ENCODE results near the gene LRG1. TPM values are rescaled to one million over a fixed set of nuclear protein-coding genes. Genes with fewer than 3 reads are reported as not detected.
"Not testable (repeated sequence)": the region's sequence is repeated elsewhere in the genome, so short reads cannot be mapped to it uniquely, and the experiment has no call there.

LRG1 gene
- total and polyA plus RNA-seq, 2 experiments from 2014 or later, result 6.3 to 9.8 TPM

DNA sequence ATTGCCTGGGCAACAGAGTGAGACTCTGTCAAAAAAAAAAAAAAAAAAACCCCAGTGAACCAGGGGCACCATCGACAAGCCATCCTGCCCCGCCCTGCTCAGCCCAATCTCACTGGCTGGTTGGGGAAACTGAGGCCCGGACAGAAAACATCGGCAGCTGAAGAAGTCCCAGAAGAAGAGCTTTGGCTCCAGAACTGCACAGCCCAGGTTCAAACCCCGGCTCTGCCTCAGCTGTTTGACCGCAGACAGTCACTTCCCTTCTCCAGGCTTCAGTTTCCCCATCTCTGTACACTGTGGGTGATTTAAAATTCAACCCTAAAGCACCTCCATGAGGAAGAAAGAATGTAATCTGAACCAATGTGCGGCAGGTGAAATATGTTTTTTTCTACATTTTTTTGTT is 29.1 kb upstream of the LRG1 start:
- Histone ChIP-seq H3K9me3 (ENCODE audit: low read depth) (no peaks in the 10 kb centered on the region), H3K36me3 (replicated peaks; ENCODE audit: insufficient read depth, low read depth) (no peaks in the 10 kb centered on the region), H3K79me2 (no peaks in the 10 kb centered on the region), H3K4me1 (ENCODE audit: insufficient read depth) (no peaks in the 10 kb centered on the region), H4K20me1 (ENCODE audit: insufficient read depth, poor library complexity, severe bottlenecking) (no peaks in the 10 kb centered on the region), H3K9me2 (replicated peaks; ENCODE audit: insufficient read depth) (no peaks in the 10 kb centered on the region), H3K4me3 (no peak overlapping the region), H3K27me3 (no peaks in the 10 kb centered on the region), H3K27ac (no peak overlapping the region), H2AFZ (no peak overlapping the region), H3K4me2 (no peak overlapping the region)
- no peak for DNase-seq (ENCODE audit: low spot score)
- TF ChIP-seq EZH2phosphoT487 (IDR thresholded peaks at IDR 0.05; ENCODE audit: low read depth, severe bottlenecking, unreplicated experiment), result no peak
- no peak for TF ChIP-seq EZH2 (IDR thresholded peaks at IDR 0.05; ENCODE audit: borderline replicate concordance)
- TF ChIP-seq, protein P1, sequence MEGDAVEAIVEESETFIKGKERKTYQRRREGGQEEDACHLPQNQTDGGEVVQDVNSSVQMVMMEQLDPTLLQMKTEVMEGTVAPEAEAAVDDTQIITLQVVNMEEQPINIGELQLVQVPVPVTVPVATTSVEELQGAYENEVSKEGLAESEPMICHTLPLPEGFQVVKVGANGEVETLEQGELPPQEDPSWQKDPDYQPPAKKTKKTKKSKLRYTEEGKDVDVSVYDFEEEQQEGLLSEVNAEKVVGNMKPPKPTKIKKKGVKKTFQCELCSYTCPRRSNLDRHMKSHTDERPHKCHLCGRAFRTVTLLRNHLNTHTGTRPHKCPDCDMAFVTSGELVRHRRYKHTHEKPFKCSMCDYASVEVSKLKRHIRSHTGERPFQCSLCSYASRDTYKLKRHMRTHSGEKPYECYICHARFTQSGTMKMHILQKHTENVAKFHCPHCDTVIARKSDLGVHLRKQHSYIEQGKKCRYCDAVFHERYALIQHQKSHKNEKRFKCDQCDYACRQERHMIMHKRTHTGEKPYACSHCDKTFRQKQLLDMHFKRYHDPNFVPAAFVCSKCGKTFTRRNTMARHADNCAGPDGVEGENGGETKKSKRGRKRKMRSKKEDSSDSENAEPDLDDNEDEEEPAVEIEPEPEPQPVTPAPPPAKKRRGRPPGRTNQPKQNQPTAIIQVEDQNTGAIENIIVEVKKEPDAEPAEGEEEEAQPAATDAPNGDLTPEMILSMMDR (IDR thresholded peaks at IDR 0.05; ENCODE audit: poor library complexity), result no peak
- 94% methylated on average over 7 of the region's 7 CpGs for WGBS (ENCODE audit: low lambda C conversion rate, missing lambda C conversion rate)

DNA sequence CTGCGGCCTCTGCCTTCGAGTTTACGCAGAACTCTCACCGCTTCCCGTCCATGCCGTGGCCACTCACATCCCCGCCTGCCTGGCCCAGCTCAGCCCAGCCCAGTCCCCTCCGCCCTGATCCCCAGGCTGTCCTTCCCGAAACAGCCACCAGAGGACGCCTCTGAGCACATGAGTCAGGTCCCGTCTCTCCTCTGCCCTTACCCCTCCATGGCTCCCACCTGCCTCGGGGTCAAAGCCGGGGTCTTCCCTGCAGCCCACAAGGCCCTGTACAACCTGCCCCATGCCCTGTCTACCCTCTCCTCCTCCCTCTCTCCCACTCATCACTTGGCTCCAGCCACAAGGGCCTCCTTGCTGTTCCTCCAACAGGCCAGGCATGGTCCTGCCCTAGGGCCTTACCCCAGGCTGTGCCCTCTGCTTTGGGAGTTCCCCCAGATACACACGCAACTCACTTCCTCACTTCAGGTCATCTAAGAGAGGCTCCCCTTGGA is 27.8 kb upstream of the LRG1 start:
- Histone ChIP-seq H2AFZ (no peak overlapping the region), H3K9me3 (ENCODE audit: low read depth) (no peaks in the 10 kb centered on the region), H3K4me3 (no peak overlapping the region), H3K36me3 (replicated peaks; ENCODE audit: insufficient read depth, low read depth) (no peaks in the 10 kb centered on the region), H3K4me1 (ENCODE audit: insufficient read depth) (no peaks in the 10 kb centered on the region), H3K27me3 (no peaks in the 10 kb centered on the region), H3K79me2 (no peaks in the 10 kb centered on the region), H4K20me1 (ENCODE audit: insufficient read depth, poor library complexity, severe bottlenecking) (no peaks in the 10 kb centered on the region), H3K9me2 (replicated peaks; ENCODE audit: insufficient read depth) (no peaks in the 10 kb centered on the region), H3K27ac (no peak overlapping the region), H3K4me2 (no peak overlapping the region)
- TF ChIP-seq EZH2phosphoT487 (IDR thresholded peaks at IDR 0.05; ENCODE audit: low read depth, severe bottlenecking, unreplicated experiment) (no peak), EZH2 (IDR thresholded peaks at IDR 0.05; ENCODE audit: borderline replicate concordance) (no peak)
- TF ChIP-seq, protein P1 (IDR thresholded peaks at IDR 0.05; ENCODE audit: poor library complexity), result peak; percentile 50
- DNase-seq (ENCODE audit: low spot score), result peak; percentile 46
- 72% methylated on average over 14 of the region's 14 CpGs for WGBS (ENCODE audit: low lambda C conversion rate, missing lambda C conversion rate)

DNA sequence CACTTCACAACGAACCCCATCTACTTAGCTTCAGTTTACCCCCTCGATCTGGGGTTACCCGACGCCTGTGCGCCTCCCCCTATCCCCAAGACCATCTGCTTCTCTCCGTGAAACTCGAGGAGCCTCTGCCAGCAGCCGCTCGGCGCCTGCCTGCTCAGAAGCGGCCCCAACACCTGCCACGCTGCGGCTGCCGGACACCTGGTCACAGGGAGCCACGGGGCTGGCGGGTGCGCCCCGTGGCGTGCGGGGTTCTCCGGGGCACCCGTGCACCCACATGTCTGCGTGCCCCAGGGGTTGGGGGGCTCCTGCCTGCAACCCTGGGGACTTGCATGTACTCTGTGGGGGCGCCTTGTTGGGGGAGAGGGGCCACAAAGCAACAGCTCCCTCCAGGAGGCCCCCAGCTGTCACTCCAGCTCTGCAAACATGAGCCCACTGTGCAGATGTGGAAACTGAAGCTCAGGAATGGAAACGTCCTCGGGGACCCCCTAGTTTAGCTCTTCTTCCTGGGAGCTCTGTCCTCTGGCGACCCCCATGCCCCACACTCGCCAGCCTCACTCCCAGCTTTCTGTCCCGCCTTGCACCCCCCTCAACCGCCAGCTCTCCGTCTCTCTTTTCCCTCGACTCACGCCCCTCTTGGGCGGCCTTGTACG is 26.7 kb upstream of the LRG1 start:
- no peak for TF ChIP-seq EZH2 (IDR thresholded peaks at IDR 0.05; ENCODE audit: borderline replicate concordance)
- TF ChIP-seq, protein P1 (IDR thresholded peaks at IDR 0.05; ENCODE audit: poor library complexity), result no peak
- TF ChIP-seq EZH2phosphoT487 (IDR thresholded peaks at IDR 0.05; ENCODE audit: low read depth, severe bottlenecking, unreplicated experiment), result no peak

DNA sequence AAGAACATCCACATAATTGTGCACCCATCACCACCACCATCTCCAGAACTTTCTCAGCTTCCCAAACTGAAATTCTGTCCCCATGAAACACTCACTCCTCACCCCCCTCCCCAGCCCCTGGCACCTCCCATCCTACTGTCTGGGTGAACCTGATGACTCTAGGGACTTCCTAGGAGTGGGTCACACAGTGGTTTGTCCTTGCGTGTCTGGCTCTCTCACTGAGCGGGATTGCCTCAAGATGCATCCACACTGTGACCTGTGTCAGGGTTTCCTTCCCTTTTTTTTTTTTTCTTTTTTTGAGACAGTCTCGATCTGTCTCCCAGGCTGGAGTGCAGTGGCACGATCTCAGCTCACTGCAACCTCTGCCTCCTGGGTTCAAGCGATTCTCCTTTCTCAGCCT is 23.7 kb upstream of the LRG1 start:
- not testable (repeated sequence) for H4K20me1 ChIP-seq (ENCODE audit: insufficient read depth, poor library complexity, severe bottlenecking); H3K9me2 ChIP-seq (replicated peaks; ENCODE audit: insufficient read depth); H3K4me1 ChIP-seq (ENCODE audit: insufficient read depth); H3K4me2 ChIP-seq; H3K27me3 ChIP-seq; H3K4me3 ChIP-seq; H3K79me2 ChIP-seq; H3K9me3 ChIP-seq (ENCODE audit: low read depth); H3K27ac ChIP-seq; H2AFZ ChIP-seq; H3K36me3 ChIP-seq (replicated peaks; ENCODE audit: insufficient read depth, low read depth); DNase-seq (ENCODE audit: low spot score)
- WGBS (ENCODE audit: low lambda C conversion rate, missing lambda C conversion rate), result 92% methylated on average over 3 of the region's 5 CpGs

More for the DNA sequence above, 26.7 kb upstream of the LRG1 start:
- Histone ChIP-seq H2AFZ (no peak overlapping the region), H4K20me1 (ENCODE audit: insufficient read depth, poor library complexity, severe bottlenecking) (no peaks in the 10 kb centered on the region), H3K4me1 (ENCODE audit: insufficient read depth) (no peaks in the 10 kb centered on the region), H3K9me3 (ENCODE audit: low read depth) (no peaks in the 10 kb centered on the region), H3K4me2 (no peak overlapping the region), H3K36me3 (replicated peaks; ENCODE audit: insufficient read depth, low read depth) (no peaks in the 10 kb centered on the region), H3K27me3 (no peaks in the 10 kb centered on the region), H3K27ac (no peak overlapping the region), H3K79me2 (no peaks in the 10 kb centered on the region), H3K4me3 (no peak overlapping the region), H3K9me2 (replicated peaks; ENCODE audit: insufficient read depth) (no peaks in the 10 kb centered on the region)
- 95% methylated on average over 35 of the region's 35 CpGs for WGBS (ENCODE audit: low lambda C conversion rate, missing lambda C conversion rate)
- DNase-seq (ENCODE audit: low spot score), result no peak

DNA sequence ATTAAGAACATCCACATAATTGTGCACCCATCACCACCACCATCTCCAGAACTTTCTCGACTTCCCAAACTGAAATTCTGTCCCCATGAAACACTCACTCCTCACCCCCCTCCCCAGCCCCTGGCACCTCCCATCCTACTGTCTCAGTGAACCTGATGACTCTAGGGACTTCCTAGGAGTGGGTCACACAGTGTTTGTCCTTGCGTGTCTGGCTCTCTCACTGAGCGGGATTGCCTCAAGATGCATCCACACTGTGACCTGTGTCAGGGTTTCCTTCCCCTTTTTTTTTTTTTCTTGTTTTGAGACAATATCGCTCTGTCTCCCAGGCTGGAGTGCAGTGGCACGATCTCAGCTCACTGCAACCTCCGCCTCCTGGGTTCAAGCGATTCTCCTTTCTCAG is 22.2 kb upstream of the LRG1 start:
- not testable (repeated sequence) for DNase-seq (ENCODE audit: low spot score); H3K4me3 ChIP-seq; H2AFZ ChIP-seq; H3K4me2 ChIP-seq; H3K36me3 ChIP-seq (replicated peaks; ENCODE audit: insufficient read depth, low read depth); H3K27me3 ChIP-seq; H3K9me3 ChIP-seq (ENCODE audit: low read depth); H3K4me1 ChIP-seq (ENCODE audit: insufficient read depth); H3K9me2 ChIP-seq (replicated peaks; ENCODE audit: insufficient read depth); H3K79me2 ChIP-seq; H4K20me1 ChIP-seq (ENCODE audit: insufficient read depth, poor library complexity, severe bottlenecking); H3K27ac ChIP-seq
- 88% methylated on average over 5 of the region's 7 CpGs for WGBS (ENCODE audit: low lambda C conversion rate, missing lambda C conversion rate)

All from hepatocyte (in vitro differentiated cells).